ENCODE results near the gene UBE2E1.

The UBE2E1 gene

DNA sequence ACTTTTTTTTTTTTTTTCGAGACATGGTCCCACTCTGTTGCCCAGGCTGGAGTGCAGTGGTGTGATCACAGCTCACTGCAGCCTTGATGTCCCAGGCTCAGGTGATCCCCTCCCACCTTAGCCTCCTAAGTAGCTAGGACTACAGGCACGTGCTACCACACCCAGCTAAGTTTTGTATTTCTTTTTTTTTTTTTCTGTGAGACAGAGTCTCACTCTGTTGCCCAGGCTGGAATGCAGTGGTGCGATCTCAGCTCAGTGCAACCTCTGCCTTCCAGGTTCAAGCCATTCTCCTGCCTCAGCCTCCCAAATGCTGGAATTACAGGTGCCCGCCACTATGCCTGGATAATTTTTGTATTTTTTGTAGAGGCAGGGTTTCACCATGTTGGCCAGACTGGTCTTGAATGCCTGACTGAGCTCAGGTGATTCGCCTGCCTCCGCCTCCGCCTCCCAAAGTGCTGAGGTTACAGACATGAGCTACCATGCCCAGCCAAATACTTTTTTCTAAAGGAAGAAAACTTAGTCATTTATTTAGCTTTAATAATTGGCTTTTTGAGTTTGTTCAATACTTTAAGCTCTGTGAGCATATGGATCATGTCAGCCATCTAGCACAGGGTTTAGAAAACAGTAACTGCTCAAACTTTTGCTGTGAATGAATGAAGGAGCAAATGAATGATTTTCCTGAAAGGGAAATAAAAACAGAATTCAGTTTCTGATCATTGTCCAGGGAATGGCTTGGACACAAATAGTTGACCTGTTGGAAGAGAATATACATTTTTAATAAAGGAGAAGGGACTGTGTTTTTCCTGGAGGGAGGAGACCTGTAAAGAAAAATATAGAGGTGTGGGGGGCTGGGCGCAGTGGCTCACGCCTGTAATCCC is 26.0 kb downstream of the UBE2E1 start:
- WGBS (ENCODE audit: insufficient coverage): 100% methylated on average over 4 of the region's 9 CpGs
- no peaks in the 10 kb centered on the region for H3K9me3 ChIP-seq (ENCODE audit: control extremely low read depth in 1 of 5, control insufficient read depth in 4 of 5, insufficient read depth in 2 of 5, low read depth in 1 of 5, low read length in 4 of 5)
- H3K36me3 ChIP-seq (ENCODE audit: control insufficient read depth in 4 of 4, insufficient read depth in 4 of 4, low read length in 3 of 4): peaks cover 0 to 5% (median 2%) of the 10 kb centered on the region in 4 experiments
- no peak overlapping the region for H3K4me3 ChIP-seq (ENCODE audit: control insufficient read depth in 1 of 7, extremely low read depth in 1 of 7, insufficient read depth in 4 of 7, low read depth in 2 of 7, low read length in 6 of 7)
- ChIA-PET CTCF (interaction anchor here (0.8 to 4.7 kb wide), 9 partner anchors 9 to 61 kb away, joined by 3 to 29 read pairs (median 4); no protein-coding TSS in a partner anchor), POLR2A (no interaction called here)
- no peaks in the 10 kb centered on the region for H3K27me3 ChIP-seq (replicated peaks in 2 of 5; ENCODE audit: control insufficient read depth in 4 of 5, insufficient read depth in 5 of 5, low read length in 4 of 5)
- no peak overlapping the region for H3K27ac ChIP-seq (ENCODE audit: insufficient read depth in 1 of 2, low read depth in 1 of 2, low read length in 2 of 2, poor library complexity in 1 of 2, severe bottlenecking in 2 of 2)
- no peak for DNase-seq
- H3K4me1 ChIP-seq (ENCODE audit: control extremely low read depth in 1 of 4, control insufficient read depth in 4 of 4, insufficient read depth in 4 of 4, low read length in 3 of 4): peaks cover 38 to 66% (median 46%) of the 10 kb centered on the region in 4 experiments

- Histone ChIP-seq H3K4me1 (ENCODE audit: control extremely low read depth in 1 of 4, control insufficient read depth in 4 of 4, insufficient read depth in 4 of 4, low read length in 3 of 4) (peaks cover 43 to 69% (median 51%) of the 10 kb centered on the region in 4 experiments), H3K9me3 (ENCODE audit: control extremely low read depth in 1 of 5, control insufficient read depth in 4 of 5, insufficient read depth in 2 of 5, low read depth in 1 of 5, low read length in 4 of 5) (no peaks in the 10 kb centered on the region), H3K27me3 (replicated peaks in 2 of 5; ENCODE audit: control insufficient read depth in 4 of 5, insufficient read depth in 5 of 5, low read length in 4 of 5) (no peaks in the 10 kb centered on the region), H3K36me3 (ENCODE audit: control insufficient read depth in 4 of 4, insufficient read depth in 4 of 4, low read length in 3 of 4) (peaks cover 0 to 5% (median 2%) of the 10 kb centered on the region in 4 experiments), H3K27ac (ENCODE audit: insufficient read depth in 1 of 2, low read depth in 1 of 2, low read length in 2 of 2, poor library complexity in 1 of 2, severe bottlenecking in 2 of 2) (no peak overlapping the region), H3K4me3 (ENCODE audit: control insufficient read depth in 1 of 7, extremely low read depth in 1 of 7, insufficient read depth in 4 of 7, low read depth in 2 of 7, low read length in 6 of 7) (no peak overlapping the region)
- DNase-seq: no peak
- POLR2A ChIA-PET: no interaction called here
- CTCF ChIA-PET: interaction anchor here (1.8 to 4.7 kb wide), 4 partner anchors 20 to 118 kb away, joined by 4 to 29 read pairs (median 6); no protein-coding TSS in a partner anchor
- 100% methylated on average over 7 of the region's 10 CpGs for WGBS (ENCODE audit: insufficient coverage)
These were observed 26.8 kb downstream of the UBE2E1 start for GRCh38 chr3:23832523-23832922.

DNA sequence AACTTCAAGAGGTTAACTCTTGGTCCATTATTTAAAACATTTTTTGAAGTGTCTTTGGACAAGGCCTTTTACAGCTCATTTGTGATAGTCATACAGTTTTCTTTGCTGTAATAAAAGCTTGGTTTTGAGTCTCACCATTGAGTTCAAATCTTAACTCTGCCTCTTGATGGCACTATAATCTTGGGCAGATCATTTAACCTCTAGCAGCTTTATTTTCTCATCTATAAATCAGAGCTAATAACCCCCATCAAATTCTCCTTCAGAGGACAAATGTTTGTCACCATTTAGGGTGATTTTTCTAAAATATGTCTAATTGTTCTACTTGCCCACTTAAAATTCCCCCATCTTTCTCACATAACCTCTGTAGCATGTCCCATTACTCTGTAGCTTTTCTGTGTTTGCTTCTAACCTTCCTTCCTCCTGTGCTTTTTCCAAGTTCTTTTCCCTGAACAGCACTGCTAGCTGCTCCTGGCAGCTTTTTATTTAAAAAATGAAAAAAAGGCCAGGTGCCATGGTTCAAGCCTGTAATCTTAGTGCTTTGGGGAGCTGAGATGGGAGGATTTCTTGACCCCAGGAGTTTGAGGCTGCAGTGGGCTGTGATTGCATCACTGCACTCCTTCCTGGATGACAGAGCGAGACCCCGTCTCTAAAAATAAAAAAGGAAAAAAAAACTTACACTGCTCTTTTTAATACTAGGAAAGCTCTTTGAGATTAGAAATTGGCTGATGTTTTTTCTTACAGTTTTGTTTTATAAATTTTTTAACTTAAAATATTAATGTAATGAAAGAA is 28.5 kb downstream of the UBE2E1 start:
- ChIA-PET POLR2A (interaction anchor here (0.5 to 0.7 kb wide), 3 partner anchors 22 to 694 kb away, joined by 3 read pairs; no protein-coding TSS in a partner anchor), CTCF (interaction anchor here (0.7 to 5.7 kb wide), 20 partner anchors 8 to 400 kb away, joined by 3 to 45 read pairs (median 4); no protein-coding TSS in a partner anchor)
- Histone ChIP-seq H3K27ac (ENCODE audit: insufficient read depth in 1 of 2, low read depth in 1 of 2, low read length in 2 of 2, poor library complexity in 1 of 2, severe bottlenecking in 2 of 2) (no peak overlapping the region), H3K4me3 (ENCODE audit: control insufficient read depth in 1 of 7, extremely low read depth in 1 of 7, insufficient read depth in 4 of 7, low read depth in 2 of 7, low read length in 6 of 7) (peak overlapping the region in 3 of 7 experiments; percentile 7 to 49 (median 16)), H3K9me3 (ENCODE audit: control extremely low read depth in 1 of 5, control insufficient read depth in 4 of 5, insufficient read depth in 2 of 5, low read depth in 1 of 5, low read length in 4 of 5) (no peaks in the 10 kb centered on the region), H3K27me3 (replicated peaks in 2 of 5; ENCODE audit: control insufficient read depth in 4 of 5, insufficient read depth in 5 of 5, low read length in 4 of 5) (no peaks in the 10 kb centered on the region), H3K36me3 (ENCODE audit: control insufficient read depth in 4 of 4, insufficient read depth in 4 of 4, low read length in 3 of 4) (peaks cover 0 to 5% (median 2%) of the 10 kb centered on the region in 4 experiments), H3K4me1 (ENCODE audit: control extremely low read depth in 1 of 4, control insufficient read depth in 4 of 4, insufficient read depth in 4 of 4, low read length in 3 of 4) (peaks cover 42 to 63% (median 48%) of the 10 kb centered on the region in 4 experiments)
- WGBS (ENCODE audit: insufficient coverage): no CpG with 5 or more reads among the region's 2 CpGs
- peak; percentile 18 to 60 (median 49) for DNase-seq

GRCh38 chr3:23835087-23835486 is 29.3 kb downstream of the UBE2E1 start:
- H3K4me3 ChIP-seq (ENCODE audit: control insufficient read depth in 1 of 7, extremely low read depth in 1 of 7, insufficient read depth in 4 of 7, low read depth in 2 of 7, low read length in 6 of 7): peak overlapping the region in 1 of 7 experiments; percentile 13
- H3K27me3 ChIP-seq (replicated peaks in 2 of 5; ENCODE audit: control insufficient read depth in 4 of 5, insufficient read depth in 5 of 5, low read length in 4 of 5): no peaks in the 10 kb centered on the region
- DNase-seq: peak in 1 of 3 donors; percentile 22
- peaks cover 36 to 55% (median 41%) of the 10 kb centered on the region in 4 experiments for H3K4me1 ChIP-seq (ENCODE audit: control extremely low read depth in 1 of 4, control insufficient read depth in 4 of 4, insufficient read depth in 4 of 4, low read length in 3 of 4)
- peak overlapping the region in 1 of 2 experiments; percentile 17 for H3K27ac ChIP-seq (ENCODE audit: insufficient read depth in 1 of 2, low read depth in 1 of 2, low read length in 2 of 2, poor library complexity in 1 of 2, severe bottlenecking in 2 of 2)
- peaks cover 0 to 5% (median 2%) of the 10 kb centered on the region in 4 experiments for H3K36me3 ChIP-seq (ENCODE audit: control insufficient read depth in 4 of 4, insufficient read depth in 4 of 4, low read length in 3 of 4)
- ChIA-PET CTCF (interaction anchor here (1.6 to 5.7 kb wide), 7 partner anchors 8 to 54 kb away, joined by 5 to 45 read pairs (median 18); no protein-coding TSS in a partner anchor), POLR2A (interaction anchor here (0.6 kb wide), 1 partner anchor 157 kb away, joined by 3 read pairs; no protein-coding TSS in a partner anchor)
- WGBS (ENCODE audit: insufficient coverage): 100% methylated on average over 2 of the region's 2 CpGs
- H3K9me3 ChIP-seq (ENCODE audit: control extremely low read depth in 1 of 5, control insufficient read depth in 4 of 5, insufficient read depth in 2 of 5, low read depth in 1 of 5, low read length in 4 of 5): no peaks in the 10 kb centered on the region

GRCh38 chr3:23835802-23836201 is 30.0 kb downstream of the UBE2E1 start:
- Histone ChIP-seq H3K4me3 (ENCODE audit: control insufficient read depth in 1 of 7, extremely low read depth in 1 of 7, insufficient read depth in 4 of 7, low read depth in 2 of 7, low read length in 6 of 7) (peak overlapping the region in 1 of 7 experiments; percentile 19), H3K4me1 (ENCODE audit: control extremely low read depth in 1 of 4, control insufficient read depth in 4 of 4, insufficient read depth in 4 of 4, low read length in 3 of 4) (peaks cover 31 to 53% (median 36%) of the 10 kb centered on the region in 4 experiments), H3K36me3 (ENCODE audit: control insufficient read depth in 4 of 4, insufficient read depth in 4 of 4, low read length in 3 of 4) (peaks cover 0 to 5% (median 2%) of the 10 kb centered on the region in 4 experiments), H3K27ac (ENCODE audit: insufficient read depth in 1 of 2, low read depth in 1 of 2, low read length in 2 of 2, poor library complexity in 1 of 2, severe bottlenecking in 2 of 2) (peak overlapping the region in 1 of 2 experiments; percentile 17), H3K27me3 (replicated peaks in 2 of 5; ENCODE audit: control insufficient read depth in 4 of 5, insufficient read depth in 5 of 5, low read length in 4 of 5) (no peaks in the 10 kb centered on the region), H3K9me3 (ENCODE audit: control extremely low read depth in 1 of 5, control insufficient read depth in 4 of 5, insufficient read depth in 2 of 5, low read depth in 1 of 5, low read length in 4 of 5) (no peaks in the 10 kb centered on the region)
- DNase-seq: peak in 2 of 3 donors; percentile 69 to 78
- no CpG with 5 or more reads among the region's 2 CpGs for WGBS (ENCODE audit: insufficient coverage)
- POLR2A ChIA-PET: no interaction called here
- CTCF ChIA-PET: interaction anchor here (0.8 to 5.7 kb wide), 10 partner anchors 9 to 119 kb away, joined by 3 to 45 read pairs (median 6); no protein-coding TSS in a partner anchor

DNA sequence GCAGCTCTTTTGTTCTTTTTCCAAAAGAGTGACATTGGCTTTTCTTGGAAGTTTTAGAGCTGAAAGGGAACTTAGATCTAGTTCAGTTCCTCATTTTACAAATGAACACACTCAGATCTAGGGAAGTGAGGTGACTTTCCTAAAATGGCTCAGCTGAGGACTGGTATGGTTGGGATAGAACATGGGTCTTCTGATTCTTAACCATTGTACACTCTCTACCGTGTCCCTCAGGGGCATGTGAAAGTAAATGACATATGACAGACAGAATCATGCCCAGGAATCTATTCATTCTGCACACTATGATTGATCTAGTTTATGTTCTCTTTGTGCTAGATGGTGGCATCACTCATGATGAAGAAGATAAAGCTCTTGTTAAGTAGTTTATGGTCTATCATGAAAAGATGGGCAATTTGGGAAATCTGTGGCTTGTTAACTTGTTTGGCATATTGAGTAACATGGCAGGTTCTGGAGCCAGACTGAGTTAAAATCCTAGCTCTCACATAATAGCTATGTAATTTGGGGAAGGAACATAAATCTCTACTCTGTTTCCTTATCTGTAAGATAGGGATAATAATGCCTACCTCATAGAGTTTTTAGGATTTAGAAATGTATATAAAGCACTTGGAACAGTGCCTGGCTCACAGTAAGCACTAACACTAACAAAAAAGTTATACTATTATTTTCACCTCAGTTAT is 30.9 kb downstream of the UBE2E1 start:
- DNase-seq: peak in 2 of 3 donors; percentile 55 to 69
- ChIA-PET CTCF (interaction anchor here (0.8 to 5.7 kb wide), 15 partner anchors 9 to 118 kb away, joined by 3 to 45 read pairs (median 4); no protein-coding TSS in a partner anchor), POLR2A (no interaction called here)
- peaks cover 30 to 50% (median 36%) of the 10 kb centered on the region in 4 experiments for H3K4me1 ChIP-seq (ENCODE audit: control extremely low read depth in 1 of 4, control insufficient read depth in 4 of 4, insufficient read depth in 4 of 4, low read length in 3 of 4)
- H3K36me3 ChIP-seq (ENCODE audit: control insufficient read depth in 4 of 4, insufficient read depth in 4 of 4, low read length in 3 of 4): peaks cover 0 to 5% (median 1%) of the 10 kb centered on the region in 4 experiments
- no CpG with 5 or more reads among the region's 1 CpG for WGBS (ENCODE audit: insufficient coverage)
- H3K27me3 ChIP-seq (replicated peaks in 2 of 5; ENCODE audit: control insufficient read depth in 4 of 5, insufficient read depth in 5 of 5, low read length in 4 of 5): no peaks in the 10 kb centered on the region
- no peak overlapping the region for H3K27ac ChIP-seq (ENCODE audit: insufficient read depth in 1 of 2, low read depth in 1 of 2, low read length in 2 of 2, poor library complexity in 1 of 2, severe bottlenecking in 2 of 2)
- H3K9me3 ChIP-seq (ENCODE audit: control extremely low read depth in 1 of 5, control insufficient read depth in 4 of 5, insufficient read depth in 2 of 5, low read depth in 1 of 5, low read length in 4 of 5): no peaks in the 10 kb centered on the region
- H3K4me3 ChIP-seq (ENCODE audit: control insufficient read depth in 1 of 7, extremely low read depth in 1 of 7, insufficient read depth in 4 of 7, low read depth in 2 of 7, low read length in 6 of 7): peak overlapping the region in 3 of 7 experiments; percentile 19 to 40 (median 33)

All from common myeloid progenitor, CD34-positive (primary cell).